NCI-H1436 (cell line): ENCODE measurements around the gene METTL25.

Experiments
- DNase-seq: peaks from one replicate; lab custom pipeline; 2025; lab: John Stamatoyannopoulos, UW

Gene METTL25

GRCh38 chr12:82406651-82407050 lies 48.3 kb downstream of the METTL25 start:
- DNase-seq: no peak

- DNase-seq: no peak
These were observed 49.2 kb downstream of the METTL25 start for GRCh38 chr12:82407481-82407880.

DNA sequence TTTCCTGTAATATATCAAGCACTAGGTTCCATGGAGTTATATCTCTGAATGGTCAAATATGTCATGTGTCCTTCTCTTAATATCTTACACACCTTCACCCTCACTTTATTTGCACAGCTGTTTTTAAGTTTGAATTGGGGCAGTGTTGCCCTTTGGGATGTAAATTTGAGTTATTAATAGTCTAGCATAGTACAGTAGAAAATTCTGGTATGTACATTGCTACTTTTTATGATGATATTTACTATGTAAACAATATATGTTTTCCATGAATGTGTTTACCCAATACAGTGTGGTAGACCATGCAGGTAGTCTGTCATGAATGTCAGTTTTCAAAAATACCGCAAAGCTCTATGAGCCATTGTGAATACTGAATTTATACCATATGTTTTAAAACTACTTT lies 50.5 kb downstream of the METTL25 start:
- no peak for DNase-seq

DNA sequence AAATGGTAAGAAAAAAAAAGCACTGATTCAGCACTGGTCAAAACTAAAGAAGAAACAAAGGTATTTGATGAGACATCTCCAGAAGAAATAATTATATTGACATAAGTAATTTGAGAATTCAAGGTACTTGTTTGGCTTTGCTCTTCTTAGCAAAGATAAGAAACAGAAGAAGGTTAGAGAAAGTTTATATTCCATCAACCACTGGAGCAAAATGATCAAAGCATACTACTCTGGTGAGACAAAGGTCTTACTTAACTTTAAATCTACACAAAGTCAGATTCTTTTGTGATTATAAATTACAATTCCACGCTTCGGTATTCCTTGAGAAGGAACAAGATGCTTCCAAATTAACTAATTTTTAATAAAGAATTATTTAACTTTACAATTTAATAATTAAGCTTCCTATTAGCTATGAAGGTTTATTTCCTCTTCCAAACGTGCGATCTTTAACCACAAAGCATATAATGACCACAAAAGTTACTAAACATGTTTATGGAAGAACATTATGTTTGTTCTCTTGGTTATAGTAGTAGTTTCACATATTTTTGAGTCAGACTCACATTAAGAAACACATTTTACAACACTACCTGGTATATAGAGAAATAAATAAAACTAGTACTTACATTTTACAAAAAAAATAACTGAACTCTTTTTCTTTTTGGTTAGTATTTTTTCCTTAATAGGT lies 53.4 kb downstream of the METTL25 start:
- no peak for DNase-seq

DNA sequence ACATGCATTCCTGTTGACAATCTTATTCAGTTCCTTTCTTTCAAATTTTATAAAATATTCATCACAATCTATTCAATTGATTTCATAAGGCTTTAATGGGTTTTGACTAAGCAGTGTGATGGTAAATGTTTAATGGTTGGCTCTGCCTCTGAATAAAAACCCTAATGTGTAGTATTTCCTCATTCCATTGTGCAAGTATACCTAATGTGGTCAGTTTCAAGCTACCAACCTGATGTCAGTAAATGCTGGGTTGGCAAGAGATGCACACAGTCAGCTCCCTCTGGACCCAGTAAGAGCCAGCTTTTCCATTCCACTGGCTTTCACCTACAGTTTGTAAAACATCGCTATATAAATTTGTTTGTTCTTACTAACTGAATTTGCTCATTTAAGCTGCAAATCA lies 53.9 kb downstream of the METTL25 start:
- no peak for DNase-seq

- no peak for DNase-seq
These were observed 55.7 kb downstream of the METTL25 start for GRCh38 chr12:82414044-82414443.

DNA sequence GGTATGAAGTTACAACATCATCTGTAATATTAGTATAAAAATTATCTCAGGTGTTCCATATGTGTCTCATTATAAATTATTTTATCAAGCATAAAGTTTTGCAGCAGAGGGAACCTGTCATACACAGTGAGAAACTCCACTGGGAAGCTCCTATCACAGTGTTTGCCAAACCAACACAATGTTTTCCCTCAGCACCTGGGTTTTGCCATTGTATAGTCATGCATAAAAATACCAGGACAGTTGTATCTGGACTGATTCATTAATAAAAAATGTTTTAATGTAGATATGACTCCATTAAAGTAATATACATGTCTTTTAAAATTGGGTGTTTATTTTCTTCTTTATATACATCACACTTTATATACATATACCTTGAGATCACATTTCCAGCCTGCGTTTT lies 56.6 kb downstream of the METTL25 start:
- DNase-seq: no peak

GRCh38 chr12:82415402-82415801 lies 57.1 kb downstream of the METTL25 start:
- DNase-seq: no peak

DNA sequence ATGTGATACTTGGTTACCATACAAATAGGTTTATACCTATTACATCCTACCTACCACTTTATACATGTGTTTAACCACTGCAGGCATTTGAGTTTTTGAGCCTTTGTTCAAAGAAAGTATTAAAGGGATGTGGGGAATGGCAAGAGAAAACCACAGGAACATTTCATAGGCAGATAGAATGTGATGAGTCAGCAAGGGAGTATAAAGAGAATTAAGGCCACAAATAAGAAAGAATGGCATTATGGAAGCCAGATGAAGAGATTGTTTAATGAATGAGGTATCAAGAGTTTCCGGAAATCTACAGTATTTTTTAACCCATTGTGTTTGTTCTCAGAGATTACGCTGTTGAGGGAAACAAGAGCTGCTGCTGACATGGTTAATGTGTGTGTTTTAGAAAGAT lies 66.9 kb downstream of the METTL25 start:
- no peak for DNase-seq

DNA sequence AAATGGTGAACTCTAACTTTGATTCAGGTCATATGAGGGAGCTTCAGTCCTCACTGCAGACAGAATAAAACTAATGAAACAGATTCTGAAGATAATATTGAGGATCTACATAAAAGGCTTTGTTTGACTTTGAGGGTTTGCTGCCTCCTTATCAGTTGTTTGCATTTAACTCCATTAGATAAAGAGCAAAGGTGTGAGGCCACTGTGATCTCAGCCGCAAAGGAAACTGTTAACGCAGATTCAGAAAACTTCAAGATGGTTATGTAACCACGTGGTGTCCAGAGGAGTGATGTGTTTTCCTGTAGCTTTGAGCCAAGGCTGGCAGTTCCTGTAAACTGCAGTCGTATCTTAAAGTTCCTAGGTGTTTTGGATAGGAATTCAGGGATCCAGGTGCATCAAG lies 67.8 kb downstream of the METTL25 start:
- no peak for DNase-seq

- no peak for DNase-seq
These were observed 68.3 kb downstream of the METTL25 start for GRCh38 chr12:82426586-82426985.

DNA sequence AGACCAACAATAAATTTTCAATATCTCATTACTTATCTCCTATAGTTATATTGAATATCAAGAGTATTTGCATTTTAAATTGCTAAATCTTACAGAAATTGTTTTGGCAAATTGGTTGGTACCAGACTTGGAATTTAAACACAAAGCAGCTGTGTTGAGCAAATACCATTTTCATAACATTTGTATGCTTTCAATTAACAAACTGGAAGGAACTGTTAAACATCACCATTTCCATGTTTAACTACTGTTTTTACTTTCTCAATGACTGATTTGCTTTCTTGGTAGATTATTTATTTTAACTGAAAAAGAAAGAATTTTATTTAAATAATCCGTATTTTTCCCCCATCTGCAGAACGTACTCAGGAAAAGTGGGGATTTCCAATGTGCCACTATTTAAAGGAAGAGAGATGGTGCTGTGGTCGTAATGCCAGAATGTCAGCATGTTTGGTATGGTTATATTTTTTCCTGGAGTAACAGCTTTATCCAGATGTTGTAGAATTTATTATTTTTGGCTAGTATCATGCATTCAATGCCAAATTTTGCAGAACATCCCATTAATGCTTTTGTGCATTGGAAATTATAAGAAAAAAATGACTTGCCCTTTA lies 72.3 kb downstream of the METTL25 start:
- no peak for DNase-seq

DNA sequence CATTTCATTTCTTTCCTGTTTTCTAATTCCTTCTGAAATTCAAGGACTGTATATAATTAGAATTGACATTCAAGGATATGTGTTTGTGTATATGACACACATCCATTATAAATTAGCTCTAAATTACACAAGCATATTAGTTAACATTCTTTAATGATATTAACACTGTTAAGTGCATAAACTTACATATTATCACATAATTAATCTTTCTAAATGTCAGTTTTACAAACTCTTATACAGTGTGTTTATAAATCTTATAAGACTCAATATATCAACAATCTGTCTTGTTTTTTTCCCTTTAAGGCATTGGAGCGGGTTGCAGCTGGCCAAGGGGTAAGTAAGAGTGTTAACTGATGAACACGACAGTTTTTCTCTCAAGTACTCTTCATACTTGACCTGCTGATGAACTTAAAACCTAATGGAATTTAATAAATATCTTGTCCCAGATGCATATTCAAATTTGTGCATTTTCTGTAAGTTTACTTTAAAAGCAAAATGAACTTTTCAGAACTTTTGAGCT lies 76.1 kb downstream of the METTL25 start:
- DNase-seq: no peak

DNA sequence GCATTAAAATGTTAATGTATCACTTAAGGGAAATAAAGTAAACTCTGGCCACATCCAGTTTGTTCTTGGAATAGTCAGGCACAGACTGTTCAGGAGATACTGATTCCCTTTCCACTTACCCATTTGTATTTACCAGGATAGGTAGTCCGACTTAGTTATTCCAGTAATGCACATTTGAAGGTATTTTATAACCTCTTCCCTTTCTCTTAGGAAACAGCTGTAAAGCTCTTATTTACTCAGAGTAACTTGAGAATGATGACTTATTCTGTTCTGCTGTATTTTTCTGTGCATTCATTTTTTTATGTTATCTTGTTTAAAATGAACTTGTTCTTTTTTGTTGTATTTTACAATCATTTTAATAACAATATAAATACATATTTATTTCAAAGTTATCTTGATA lies 78.0 kb downstream of the METTL25 start:
- no peak for DNase-seq

DNA sequence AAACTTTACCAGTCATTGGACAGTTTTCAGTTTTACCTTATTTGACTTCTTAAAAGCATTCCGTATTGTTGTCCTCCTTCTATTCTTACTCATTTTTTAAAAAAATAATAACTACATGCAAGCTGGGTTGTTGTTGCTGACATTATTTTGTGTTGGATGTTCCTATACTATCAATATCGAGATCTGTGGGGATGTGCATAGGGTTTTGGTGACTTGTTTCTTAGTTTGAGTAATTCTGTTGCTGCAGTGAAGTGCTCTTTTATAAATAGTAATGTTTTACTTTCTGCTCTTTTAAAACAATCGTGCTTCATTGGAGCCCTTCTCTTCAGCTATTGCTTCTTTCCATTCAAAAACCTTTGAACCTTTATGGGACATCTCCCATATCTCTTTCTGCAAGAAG lies 79.4 kb downstream of the METTL25 start:
- DNase-seq: no peak

DNA sequence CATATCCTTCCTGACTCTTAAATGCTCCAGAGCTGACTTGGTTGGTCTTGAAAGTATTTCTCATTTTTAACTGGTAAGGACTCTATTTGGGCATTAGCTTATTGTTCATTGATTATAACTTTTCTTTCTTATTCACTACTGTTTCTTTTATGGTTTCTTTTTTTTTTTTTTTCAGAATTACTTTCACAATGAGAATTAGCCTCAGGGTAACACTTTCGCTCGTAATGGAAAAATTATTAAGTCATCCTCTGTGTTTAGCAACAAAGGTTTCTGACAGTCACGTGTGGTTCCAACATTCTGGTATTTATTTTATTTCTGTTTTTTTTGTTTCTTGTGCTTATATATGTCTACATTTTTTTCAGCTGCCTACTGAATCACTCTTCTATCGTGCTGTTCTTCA lies 80.0 kb downstream of the METTL25 start:
- no peak for DNase-seq

DNA sequence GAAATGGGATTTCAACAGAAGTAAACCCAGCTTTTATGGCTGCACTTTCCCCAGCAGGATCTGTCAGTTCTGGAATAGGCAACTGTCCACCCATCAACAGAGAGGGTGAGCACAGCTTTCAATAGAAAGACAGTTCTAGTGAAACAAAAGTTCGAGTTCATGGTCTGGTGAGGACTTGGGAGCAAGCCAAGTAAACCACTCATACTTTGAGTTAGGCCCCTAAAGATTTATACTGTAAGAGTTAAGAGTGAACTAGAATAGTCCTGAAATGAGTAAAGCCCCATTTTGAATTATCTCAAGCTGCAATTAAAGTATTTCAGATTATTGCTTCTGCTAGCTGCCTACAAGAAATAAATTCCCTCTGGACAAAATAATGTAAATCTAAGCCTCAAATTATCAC lies 82.6 kb downstream of the METTL25 start:
- no peak for DNase-seq

- DNase-seq: no peak
These were observed 90.7 kb downstream of the METTL25 start for GRCh38 chr12:82448911-82449578.

DNA sequence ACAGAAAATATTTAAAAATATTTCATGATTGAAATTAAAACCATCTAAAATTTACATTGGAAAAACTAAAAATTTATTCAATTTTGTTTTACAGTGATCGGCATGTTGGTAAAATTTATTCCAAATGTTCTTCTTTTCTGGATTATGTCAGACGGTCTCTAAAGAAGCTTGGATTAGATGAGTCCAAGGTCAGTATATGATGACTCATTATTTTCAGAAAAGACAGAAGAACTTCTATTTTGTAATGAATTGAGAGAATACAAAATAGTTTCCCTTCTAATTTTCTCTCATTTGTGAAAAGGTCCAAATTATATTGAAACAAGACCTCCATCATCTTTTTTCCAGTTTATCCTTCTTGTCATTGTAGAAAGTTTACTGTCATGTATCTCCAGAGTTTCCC lies 98.3 kb downstream of the METTL25 start:
- no peak for DNase-seq

DNA sequence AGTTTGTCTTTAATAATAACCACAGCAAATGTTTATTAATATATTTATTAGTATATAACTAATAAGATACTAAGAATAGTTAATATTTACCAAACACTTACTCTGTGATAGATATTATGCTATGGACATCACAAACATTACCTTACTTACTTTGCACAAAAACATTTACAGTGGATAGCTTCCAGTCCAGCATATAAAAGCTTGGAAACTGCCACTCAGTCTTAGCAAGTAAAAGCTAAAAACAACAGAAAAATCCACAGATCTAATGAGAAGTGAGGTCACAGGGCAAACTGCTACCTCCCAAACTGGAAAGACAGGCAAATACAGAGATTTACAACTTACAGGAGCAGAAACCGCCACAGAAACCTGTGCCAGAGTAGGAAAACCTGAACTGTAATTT lies 99.8 kb downstream of the METTL25 start:
- no peak for DNase-seq

GRCh38 chr12:82461393-82461792 lies 103.1 kb downstream of the METTL25 start:
- DNase-seq: no peak

- no peak for DNase-seq
These were observed 103.5 kb downstream of the METTL25 start for GRCh38 chr12:82461836-82462235.

DNA sequence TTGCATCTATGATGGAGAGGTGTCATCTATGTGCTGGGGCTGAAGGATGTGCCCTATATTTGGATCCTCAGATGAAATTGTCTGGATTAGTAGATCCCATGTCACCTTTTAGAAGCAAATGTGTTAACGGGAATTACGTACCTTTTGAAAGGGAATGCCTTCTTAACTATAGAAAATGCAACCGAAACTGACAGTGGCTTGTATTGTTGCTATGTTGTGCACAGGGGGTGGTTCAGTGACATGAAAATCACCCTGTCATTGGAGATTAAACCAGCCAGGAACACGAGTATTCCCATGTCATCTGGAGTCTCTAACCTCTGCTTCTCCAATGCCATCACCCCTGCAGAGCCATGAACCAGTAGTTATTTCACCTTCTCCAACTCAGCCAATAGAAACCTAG lies 110.2 kb downstream of the METTL25 start:
- DNase-seq: no peak
